HPDE6-E6E7 (cell line): ENCODE results near the gene RUNX3.
"Not testable (repeated sequence)": the region's sequence is repeated elsewhere in the genome, so short reads cannot be mapped to it uniquely, and the experiment has no call there.

Experiments
- DNase-seq: peaks from one replicate; pipeline ENCODE4 v3.0.0; 2011; ENCODE audit warnings: missing footprints; ENCODE audit errors: extremely low spot score

RUNX3 gene

DNA sequence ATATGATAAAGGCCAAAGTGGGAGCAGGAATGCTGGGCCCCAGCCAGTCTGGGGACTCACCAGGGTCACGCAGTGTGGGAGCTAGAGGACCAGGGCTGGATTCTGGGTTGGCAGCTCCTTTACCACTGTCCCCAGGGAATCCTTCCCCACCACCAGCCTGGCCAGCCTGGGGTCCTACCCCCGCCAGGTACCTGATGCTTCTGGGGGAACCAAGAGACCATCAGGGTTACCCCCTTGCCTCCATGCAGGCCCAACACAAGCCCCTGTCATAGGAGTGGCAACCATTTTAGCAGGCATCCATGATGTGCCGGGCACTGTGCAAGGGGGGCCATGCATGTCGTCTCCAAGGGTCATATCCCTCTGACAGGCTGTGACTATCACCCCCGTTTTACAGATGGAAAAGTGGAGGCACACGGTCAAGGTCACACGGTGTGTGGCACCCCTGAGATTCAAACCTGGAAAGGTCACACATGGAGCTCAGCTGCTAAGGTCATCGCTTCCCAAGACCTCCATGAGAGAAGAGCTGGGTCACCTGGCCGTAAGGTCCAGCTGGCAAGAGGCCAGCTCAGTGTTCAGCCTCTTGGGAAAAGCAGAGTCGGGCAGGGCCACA is 16.4 kb downstream of the RUNX3 start:
- no peak for DNase-seq

- DNase-seq = no peak
Measured at GRCh38 chr1:24913274-24913604, 16.8 kb downstream of the RUNX3 start.

DNA sequence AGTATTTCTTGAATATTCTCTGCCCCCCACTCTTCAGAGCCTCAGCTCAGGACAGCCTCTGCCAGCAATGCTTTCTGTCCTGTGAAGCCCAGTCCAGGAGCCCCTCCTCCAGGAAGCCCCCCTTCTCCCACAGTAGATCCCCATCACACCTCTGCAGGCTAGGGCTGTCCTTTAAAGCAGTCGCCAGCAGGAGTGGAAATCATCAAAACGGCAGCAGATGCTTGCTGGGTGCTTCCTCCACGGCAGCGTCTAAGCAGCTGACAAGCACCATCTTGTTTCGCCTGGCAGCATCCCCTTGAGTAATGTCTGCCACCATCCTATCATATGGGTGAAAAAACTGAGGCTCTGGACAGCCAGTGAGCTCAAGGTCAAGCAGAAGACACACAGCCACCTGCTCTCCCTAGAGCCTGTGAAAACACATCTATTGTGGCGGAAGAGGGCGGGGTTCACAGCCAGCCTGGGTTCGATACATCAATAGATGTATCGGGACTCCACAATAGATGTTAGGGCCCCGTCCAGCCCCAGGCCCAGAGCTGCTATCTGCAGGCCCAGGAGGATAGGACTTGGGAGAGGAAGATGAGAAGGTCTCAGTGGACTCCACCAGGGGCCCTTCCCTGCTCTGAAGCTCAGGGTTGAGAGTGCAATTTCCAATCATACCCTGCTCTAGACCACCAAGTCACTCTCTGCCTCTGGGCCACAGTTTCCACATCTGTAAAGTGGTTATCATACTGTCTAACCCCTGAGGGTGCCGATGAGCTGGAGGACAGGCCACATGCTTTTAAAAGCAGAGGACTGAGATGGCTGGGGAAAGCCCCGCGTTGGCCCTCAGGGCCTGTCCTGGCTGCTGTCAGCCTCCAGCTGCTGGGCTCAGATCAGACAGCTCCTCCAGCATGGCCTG is 17.5 kb downstream of the RUNX3 start:
- DNase-seq = no peak

GRCh38 chr1:24911651-24912155 is 18.4 kb downstream of the RUNX3 start:
- no peak for DNase-seq

DNA sequence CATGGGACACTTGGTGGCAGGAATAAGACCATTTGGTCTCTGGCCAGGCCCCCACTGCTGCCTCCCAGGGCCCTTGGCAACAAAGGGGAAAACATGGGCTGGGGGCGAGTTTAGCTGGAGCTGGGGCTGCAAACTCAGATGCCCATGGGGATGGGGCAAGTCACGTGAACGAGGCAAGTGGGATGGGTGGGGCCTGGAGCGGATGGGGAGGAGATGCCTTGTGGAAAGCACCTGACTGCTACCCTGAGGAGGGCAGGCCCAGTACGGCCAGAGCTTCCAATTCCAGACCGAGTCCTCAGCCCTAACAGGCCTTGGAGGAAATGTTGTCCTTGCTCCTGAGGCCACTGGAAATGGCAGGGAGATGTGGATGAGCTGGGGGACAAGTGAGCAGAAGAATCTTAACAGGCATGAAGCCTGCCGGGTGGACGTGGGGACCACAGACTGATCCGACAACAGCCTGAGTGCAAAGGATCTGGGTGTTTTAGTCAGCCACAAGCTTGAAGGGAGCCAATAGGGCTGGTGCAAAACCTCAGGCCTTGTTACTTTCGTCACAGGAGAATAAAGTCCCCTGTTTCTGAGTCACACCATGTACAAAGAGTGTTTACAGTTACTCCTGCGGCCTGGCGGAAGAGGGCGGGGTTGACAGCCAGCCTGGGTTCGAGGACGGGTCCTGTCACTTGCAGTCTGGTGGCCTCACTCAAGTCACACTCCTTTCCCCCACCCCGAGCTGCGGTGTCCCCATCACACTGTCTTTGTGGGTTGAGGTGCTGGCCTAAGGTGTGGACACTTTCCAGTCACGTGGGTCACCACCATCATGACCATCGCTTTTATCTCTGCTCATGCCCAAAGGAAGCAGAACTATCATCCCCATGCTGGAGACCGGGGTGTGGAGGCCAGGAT is 19.1 kb downstream of the RUNX3 start:
- no peak for DNase-seq

- DNase-seq = no peak
Measured at GRCh38 chr1:24910210-24910609, 19.9 kb downstream of the RUNX3 start.

- no peak for DNase-seq
Measured at GRCh38 chr1:24909388-24909898, 20.6 kb downstream of the RUNX3 start.

DNA sequence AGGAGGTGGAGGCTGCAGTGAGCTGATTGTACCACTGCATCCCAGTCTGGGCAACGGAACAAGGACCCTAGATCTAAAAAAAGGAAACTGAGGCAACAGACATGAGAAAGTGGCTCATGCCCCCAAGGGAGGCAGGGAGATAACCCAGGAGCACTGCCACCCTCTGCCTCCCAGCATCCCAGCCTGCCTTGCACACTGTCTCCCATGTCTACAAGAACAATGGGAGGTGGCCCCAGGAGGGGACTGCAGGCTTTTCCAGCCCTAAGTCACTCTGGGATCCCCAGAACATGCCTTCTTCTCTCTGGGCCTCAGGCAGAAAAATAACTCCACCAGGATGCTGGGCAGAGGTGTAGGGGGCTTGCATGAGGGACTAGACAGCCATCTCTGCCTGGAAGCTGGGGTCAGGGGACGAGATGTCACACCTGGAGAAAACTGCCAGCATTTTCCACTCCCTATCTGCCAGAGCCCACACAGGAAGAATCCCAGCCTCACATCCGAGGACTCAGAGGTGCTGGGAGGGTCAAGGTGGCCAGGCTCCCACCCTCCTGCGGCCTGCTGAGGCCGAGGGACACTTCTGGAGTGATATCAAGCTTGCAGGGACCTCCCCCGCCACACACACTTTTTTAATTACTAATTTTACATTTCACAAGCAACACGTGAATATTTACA is 21.4 kb downstream of the RUNX3 start:
- no peak for DNase-seq

- DNase-seq = not testable (repeated sequence)
Measured at GRCh38 chr1:24907587-24908294, 22.3 kb downstream of the RUNX3 start.

GRCh38 chr1:24906760-24907490 is 23.2 kb downstream of the RUNX3 start:
- DNase-seq = no peak

GRCh38 chr1:24905979-24906720 is 23.9 kb downstream of the RUNX3 start:
- DNase-seq = no peak

GRCh38 chr1:24905355-24905978 is 24.6 kb downstream of the RUNX3 start:
- DNase-seq = no peak

- DNase-seq = no peak
Measured at GRCh38 chr1:24904731-24905354, 25.2 kb downstream of the RUNX3 start.

DNA sequence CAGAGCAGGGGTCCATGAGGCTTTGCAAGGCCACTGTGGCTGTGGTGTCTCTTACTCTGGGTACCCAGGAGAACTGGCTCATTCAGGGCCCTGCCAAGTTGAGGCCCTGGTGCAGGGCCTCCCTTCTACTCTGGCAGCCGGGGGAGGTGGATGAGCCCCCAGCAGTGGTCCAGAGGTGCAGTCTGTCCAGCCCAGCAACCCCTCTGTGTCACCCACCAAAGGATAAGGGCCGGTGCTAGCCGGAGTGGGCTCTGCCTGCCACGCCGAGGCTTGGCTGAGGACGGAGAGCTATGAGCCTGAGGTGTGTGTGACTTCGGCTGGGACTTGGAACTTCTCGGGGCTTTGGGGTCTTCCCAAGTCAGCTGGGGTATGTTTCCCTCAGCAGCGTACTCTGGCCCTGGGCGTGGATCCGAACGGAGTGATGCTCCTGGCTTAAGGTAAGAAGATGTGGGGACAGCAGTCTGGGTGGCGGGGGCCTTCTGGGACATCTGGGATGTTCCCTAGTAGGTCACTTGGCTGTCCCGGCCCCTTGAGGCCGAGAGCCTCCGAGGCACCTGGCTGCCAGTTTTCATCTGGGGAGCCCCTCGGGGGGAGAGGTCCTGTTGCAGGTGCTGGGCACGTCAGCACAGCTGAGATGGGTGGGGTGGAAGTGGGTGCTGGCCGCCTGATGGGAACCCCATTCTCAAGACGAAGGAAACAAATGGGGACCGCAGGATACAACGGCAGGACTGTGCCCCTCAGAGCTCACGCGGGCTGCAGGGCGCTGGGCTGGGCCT is 25.9 kb downstream of the RUNX3 start:
- no peak for DNase-seq

- DNase-seq = no peak
Measured at GRCh38 chr1:24903560-24903954, 26.5 kb downstream of the RUNX3 start.

DNA sequence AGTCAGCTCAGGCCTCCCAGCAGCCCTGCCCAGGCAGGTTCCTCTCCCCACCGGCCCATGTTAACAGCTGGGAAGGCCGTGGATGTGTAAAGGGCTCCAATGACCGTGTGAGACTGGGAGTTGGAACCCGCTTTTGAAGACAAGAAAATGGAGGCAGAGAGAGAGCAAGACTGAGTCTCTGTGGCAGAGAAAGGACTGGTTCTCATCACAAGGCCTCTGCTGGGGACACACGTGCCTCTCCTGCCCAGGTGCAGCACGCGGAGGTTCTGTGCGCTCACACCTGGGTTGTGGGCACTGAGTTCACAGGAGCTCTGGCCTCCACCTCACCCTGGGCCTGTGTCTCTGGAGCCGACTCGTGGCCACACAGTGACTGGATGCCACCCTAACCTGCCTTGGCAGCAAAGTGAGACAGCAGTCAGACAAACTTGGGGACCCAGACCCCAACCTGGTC is 27.0 kb downstream of the RUNX3 start:
- no peak for DNase-seq

DNA sequence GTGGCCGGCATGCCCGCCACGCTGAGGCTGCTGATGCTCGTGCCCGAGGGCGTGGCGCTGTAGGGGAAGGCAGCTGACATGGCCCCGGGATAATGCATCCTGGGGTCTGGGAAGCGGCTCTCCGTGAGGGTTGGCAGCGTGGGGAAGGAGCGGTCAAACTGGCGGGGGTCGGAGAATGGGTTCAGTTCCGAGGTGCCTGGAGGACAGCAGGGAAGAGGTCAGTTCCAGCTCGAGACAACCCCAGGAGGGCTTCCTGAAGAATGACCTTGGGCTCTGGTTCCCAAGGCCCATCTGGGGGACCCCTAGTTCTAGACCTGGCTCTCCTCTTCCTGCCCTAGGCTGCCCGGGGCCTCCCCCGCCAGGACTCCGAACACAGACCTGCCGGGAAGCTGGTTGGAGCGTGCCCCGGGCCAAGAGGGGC is 27.6 kb downstream of the RUNX3 start:
- DNase-seq = no peak
